Neuronal stem cell (in vitro differentiated cells): ENCODE results near the gene SLC22A15.

Source experiments
- DNase-seq: peaks from one replicate; pipeline ENCODE4 v3.0.0-alpha.2; 2013; ENCODE audit warnings: low spot score
- H2AFZ ChIP-seq: one replicate; pipeline ENCODE4 v1.6.1; 2013; ENCODE audit warnings: mild to moderate bottlenecking, low read length, inconsistent platforms
- H2AK5ac ChIP-seq: 2 replicates; pipeline ENCODE4 v1.6.1; 2013; ENCODE audit warnings: low read depth, mild to moderate bottlenecking, inconsistent platforms, low read length, moderate library complexity, mixed read lengths
- H2BK120ac ChIP-seq: 2 replicates; pipeline ENCODE4 v1.6.1; 2013; ENCODE audit warnings: low read depth, mild to moderate bottlenecking, inconsistent platforms, low read length, moderate library complexity, mixed read lengths
- H2BK12ac ChIP-seq: one replicate; pipeline ENCODE4 v1.6.1; 2013; ENCODE audit warnings: low read length, inconsistent platforms
- H2BK15ac ChIP-seq: 2 replicates; pipeline ENCODE4 v1.6.1; 2013; ENCODE audit warnings: mild to moderate bottlenecking, low read length, inconsistent platforms, mixed read lengths
- H2BK5ac ChIP-seq: one replicate; pipeline ENCODE4 v1.6.1; 2013; ENCODE audit warnings: inconsistent platforms, mild to moderate bottlenecking, low read length, moderate library complexity
- H3K14ac ChIP-seq: one replicate; pipeline ENCODE4 v1.6.1; 2013; ENCODE audit warnings: low read length, inconsistent platforms
- H3K18ac ChIP-seq: 2 replicates; pipeline ENCODE4 v1.6.1; 2013; ENCODE audit warnings: low read length, inconsistent platforms
- H3K23ac ChIP-seq: 2 replicates; pipeline ENCODE4 v1.6.1; 2013; ENCODE audit warnings: low read depth, mild to moderate bottlenecking, mixed read lengths, low read length, inconsistent platforms; ENCODE audit not compliant: poor library complexity
- H3K27ac ChIP-seq: replicated peaks from 3 replicates; pipeline ENCODE4 v1.5.1; 2013; ENCODE audit warnings: low read length, inconsistent platforms
- H3K27me3 ChIP-seq, 3 experiments: 2 replicates each; pipeline ENCODE4 v1.6.1; 2013; ENCODE audit warnings: low read length in 3 of 3, mild to moderate bottlenecking in 2 of 3, inconsistent platforms in 1 of 3, low read depth in 1 of 3, mixed read lengths in 1 of 3, moderate library complexity in 1 of 3; ENCODE audit not compliant: control insufficient read depth in 3 of 3, insufficient read depth in 3 of 3
- H3K36me3 ChIP-seq, 2 donors: replicated peaks in 1 of 2; 2 replicates each; pipeline ENCODE4 v1.6.1; 2013; ENCODE audit warnings: low read length in 2 of 2; ENCODE audit not compliant: control insufficient read depth in 2 of 2, insufficient read depth in 2 of 2
- H3K4ac ChIP-seq: 2 replicates; pipeline ENCODE4 v1.6.1; 2013; ENCODE audit warnings: inconsistent platforms, mild to moderate bottlenecking, low read length, moderate library complexity
- H3K4me1 ChIP-seq, 2 donors: 1 replicate in 1 of 2; 2 replicates in 1 of 2; pipeline ENCODE4 v1.6.1; 2013; ENCODE audit warnings: low read length in 2 of 2, low read depth in 1 of 2; ENCODE audit not compliant: control insufficient read depth in 2 of 2, insufficient read depth in 1 of 2
- H3K4me2 ChIP-seq: one replicate; pipeline ENCODE4 v1.6.1; 2013; ENCODE audit warnings: mild to moderate bottlenecking, low read length, inconsistent platforms; ENCODE audit not compliant: insufficient read depth, poor library complexity, severe bottlenecking
- H3K4me3 ChIP-seq, 2 donors: 2 replicates each; pipeline ENCODE4 v1.5.1; 2013; ENCODE audit warnings: low read length in 2 of 2, mild to moderate bottlenecking in 2 of 2, inconsistent platforms in 1 of 2, moderate library complexity in 1 of 2
- H3K79me1 ChIP-seq: one replicate; pipeline ENCODE4 v1.6.1; 2013; ENCODE audit warnings: low read depth, mild to moderate bottlenecking, inconsistent platforms, low read length, moderate library complexity
- H3K9ac ChIP-seq: one replicate; pipeline ENCODE4 v1.6.1; 2013; ENCODE audit warnings: mild to moderate bottlenecking, low read depth, low read length, inconsistent platforms; ENCODE audit not compliant: poor library complexity
- H3K9me3 ChIP-seq, 2 donors: replicated peaks in 1 of 2; 2 replicates each; pipeline versions ENCODE3 to v1.6.1; 2013; ENCODE audit warnings: low read length in 2 of 2, mild to moderate bottlenecking in 2 of 2, inconsistent platforms in 1 of 2, low read depth in 1 of 2, mixed read lengths in 1 of 2, moderate library complexity in 1 of 2; ENCODE audit not compliant: control insufficient read depth in 2 of 2, insufficient read depth in 1 of 2
- H4K8ac ChIP-seq: one replicate; pipeline ENCODE4 v1.6.1; 2013; ENCODE audit warnings: low read depth, mild to moderate bottlenecking, inconsistent platforms, low read length, moderate library complexity
- H4K91ac ChIP-seq: one replicate; pipeline ENCODE4 v1.6.1; 2013; ENCODE audit warnings: low read length, low read depth, mild to moderate bottlenecking, inconsistent platforms; ENCODE audit not compliant: poor library complexity
- WGBS, 2 donors: extraction: QIAGEN DNeasy Blood & Tissue Kit; methylation state at CpG; one replicate each; pipeline ENCODE4 v1.1.7; 2013; ENCODE audit warnings: missing lambda C conversion rate in 2 of 2, mixed read lengths in 1 of 2; ENCODE audit not compliant: insufficient read length in 2 of 2, insufficient replicate concordance in 1 of 2; ENCODE audit errors: extremely low coverage in 2 of 2; 5-methylcytosine and 5-hydroxymethylcytosine counted together

The SLC22A15 gene

DNA sequence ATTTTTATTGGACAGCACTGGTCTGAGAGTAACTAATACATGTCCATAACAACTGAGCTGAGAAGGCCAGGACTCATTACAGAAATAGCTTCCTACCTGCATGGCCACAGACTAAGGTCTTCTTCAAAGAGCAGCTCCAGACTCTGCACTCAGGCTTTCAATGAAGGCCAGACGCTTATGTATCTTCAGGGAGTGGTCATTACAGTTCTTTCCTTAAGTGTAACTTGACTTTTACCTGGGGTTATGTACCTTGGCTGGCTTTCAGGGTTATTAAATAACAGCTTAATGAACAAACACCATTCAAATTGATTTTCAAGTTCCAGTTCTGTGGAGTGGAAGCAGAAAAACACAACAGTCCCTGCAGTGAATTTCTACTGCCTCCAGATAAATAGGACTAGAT lies 23.8 kb upstream of the SLC22A15 start:
- Histone ChIP-seq H3K27ac (no peak overlapping the region), H3K14ac (no peak overlapping the region), H3K4ac (no peak overlapping the region), H2AK5ac (no peak overlapping the region), H4K8ac (no peak overlapping the region), H3K79me1 (no peaks in the 10 kb centered on the region), H3K36me3 (no peaks in the 10 kb centered on the region), H2BK15ac (no peak overlapping the region), H2BK120ac (no peak overlapping the region), H2BK12ac (no peak overlapping the region), H3K27me3 (no peaks in the 10 kb centered on the region), H2AFZ (no peak overlapping the region), H2BK5ac (no peak overlapping the region), H3K9me3 (no peaks in the 10 kb centered on the region), H3K4me3 (no peak overlapping the region), H3K4me1 (no peaks in the 10 kb centered on the region), H3K9ac (no peak overlapping the region), H3K4me2 (no peak overlapping the region), H4K91ac (no peak overlapping the region), H3K23ac (no peak overlapping the region), H3K18ac (no peak overlapping the region)
- no peak for DNase-seq
- no CpG with 5 or more reads among the region's 1 CpG for WGBS, 2 donors

DNA sequence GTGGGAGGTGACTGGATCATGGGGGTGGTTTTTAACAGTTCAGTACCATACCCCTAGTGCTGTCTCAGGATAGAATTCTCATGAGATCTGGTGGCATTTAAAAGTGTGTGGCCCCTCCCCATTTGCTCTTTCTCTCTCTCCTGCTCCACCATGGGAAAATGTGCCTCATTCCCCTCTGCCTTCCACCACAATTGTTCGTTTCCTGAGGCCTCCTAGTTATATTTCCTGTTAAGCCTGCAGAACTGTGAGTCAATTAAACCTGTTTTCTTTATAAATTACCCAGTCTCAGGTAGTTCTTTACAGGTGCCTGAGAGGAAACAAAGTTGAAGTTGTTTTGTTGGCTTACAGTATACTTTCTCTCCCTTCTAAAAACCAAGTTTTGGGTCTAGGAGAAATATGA lies 23.1 kb upstream of the SLC22A15 start:
- no peak overlapping the region for H3K23ac ChIP-seq
- no peak overlapping the region for H2BK15ac ChIP-seq
- no peaks in the 10 kb centered on the region for H3K27me3 ChIP-seq
- H3K4me3 ChIP-seq, result no peak overlapping the region
- no peak overlapping the region for H2AK5ac ChIP-seq
- no peaks in the 10 kb centered on the region for H3K36me3 ChIP-seq
- H2AFZ ChIP-seq, result no peak overlapping the region
- no peaks in the 10 kb centered on the region for H3K9me3 ChIP-seq
- H3K9ac ChIP-seq, result no peak overlapping the region
- H3K27ac ChIP-seq, result no peak overlapping the region
- no peak overlapping the region for H2BK120ac ChIP-seq
- H3K14ac ChIP-seq, result no peak overlapping the region
- H2BK5ac ChIP-seq, result no peak overlapping the region
- no peak overlapping the region for H3K4ac ChIP-seq
- no CpG with 5 or more reads among the region's 1 CpG for WGBS, 2 donors
- no peak overlapping the region for H2BK12ac ChIP-seq
- no peaks in the 10 kb centered on the region for H3K79me1 ChIP-seq
- H4K8ac ChIP-seq, result no peak overlapping the region
- no peak overlapping the region for H3K4me2 ChIP-seq
- DNase-seq, result no peak
- H3K18ac ChIP-seq, result no peak overlapping the region
- no peak overlapping the region for H4K91ac ChIP-seq
- no peaks in the 10 kb centered on the region for H3K4me1 ChIP-seq

GRCh38 chr1:115954684-115955083 lies 21.6 kb upstream of the SLC22A15 start:
- H3K9ac ChIP-seq, result no peak overlapping the region
- DNase-seq, result no peak
- H2BK15ac ChIP-seq, result no peak overlapping the region
- no peaks in the 10 kb centered on the region for H3K79me1 ChIP-seq
- WGBS, 2 donors, result no CpG with 5 or more reads among the region's 2 CpGs
- no peaks in the 10 kb centered on the region for H3K9me3 ChIP-seq
- H3K36me3 ChIP-seq, result no peaks in the 10 kb centered on the region
- no peak overlapping the region for H2BK120ac ChIP-seq
- no peak overlapping the region for H3K14ac ChIP-seq
- no peak overlapping the region for H2AFZ ChIP-seq
- H2AK5ac ChIP-seq, result no peak overlapping the region
- no peak overlapping the region for H2BK5ac ChIP-seq
- no peak overlapping the region for H3K4me3 ChIP-seq
- H3K4me1 ChIP-seq, result no peaks in the 10 kb centered on the region
- H4K8ac ChIP-seq, result no peak overlapping the region
- no peak overlapping the region for H3K23ac ChIP-seq
- H4K91ac ChIP-seq, result no peak overlapping the region
- no peaks in the 10 kb centered on the region for H3K27me3 ChIP-seq
- no peak overlapping the region for H3K4ac ChIP-seq
- no peak overlapping the region for H3K18ac ChIP-seq
- no peak overlapping the region for H2BK12ac ChIP-seq
- no peak overlapping the region for H3K4me2 ChIP-seq
- H3K27ac ChIP-seq, result no peak overlapping the region

DNA sequence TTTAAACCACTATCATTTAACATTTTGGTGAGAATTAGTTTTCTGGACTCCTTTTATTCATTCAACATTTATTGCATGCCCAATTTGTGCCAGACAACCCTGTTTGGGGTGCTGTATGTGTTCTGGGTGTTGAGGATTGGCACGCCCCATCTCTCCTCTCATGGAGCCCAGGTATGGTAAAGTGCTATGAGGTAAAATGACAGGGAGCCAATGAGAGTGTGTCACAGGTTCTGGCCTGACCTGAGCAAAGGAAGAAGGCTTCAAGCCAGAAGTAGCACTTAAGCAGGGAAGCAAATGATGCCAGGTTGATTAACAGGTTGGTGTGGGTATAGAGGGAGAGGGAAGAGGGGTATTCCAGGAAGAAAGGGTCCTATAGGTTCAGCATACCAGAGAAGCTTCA lies 21.1 kb upstream of the SLC22A15 start:
- Histone ChIP-seq H4K91ac (no peak overlapping the region), H3K36me3 (no peaks in the 10 kb centered on the region), H3K27me3 (no peaks in the 10 kb centered on the region), H2AK5ac (no peak overlapping the region), H3K79me1 (no peaks in the 10 kb centered on the region), H2BK12ac (no peak overlapping the region), H3K4me3 (no peak overlapping the region), H3K14ac (no peak overlapping the region), H2BK15ac (no peak overlapping the region), H3K9ac (no peak overlapping the region), H3K27ac (no peak overlapping the region), H2BK120ac (no peak overlapping the region), H3K4ac (no peak overlapping the region), H3K9me3 (no peaks in the 10 kb centered on the region), H2BK5ac (no peak overlapping the region), H3K18ac (no peak overlapping the region), H2AFZ (no peak overlapping the region), H3K4me2 (no peak overlapping the region), H3K23ac (no peak overlapping the region), H3K4me1 (no peaks in the 10 kb centered on the region), H4K8ac (no peak overlapping the region)
- no peak for DNase-seq
- no CpG with 5 or more reads among the region's 1 CpG for whole genome bisulfite sequencing, 2 donors
